HG03135 (cell line): ENCODE measurements around the gene FLRT2.

Experiments
- ATAC-seq: cut with Tn5 transposase; IDR thresholded peaks from one replicate; pipeline ENCODE4 v1.9.1; 2021; ENCODE audit warnings: mild to moderate bottlenecking, moderate library complexity; ENCODE audit not compliant: unreplicated experiment

The FLRT2 gene

DNA sequence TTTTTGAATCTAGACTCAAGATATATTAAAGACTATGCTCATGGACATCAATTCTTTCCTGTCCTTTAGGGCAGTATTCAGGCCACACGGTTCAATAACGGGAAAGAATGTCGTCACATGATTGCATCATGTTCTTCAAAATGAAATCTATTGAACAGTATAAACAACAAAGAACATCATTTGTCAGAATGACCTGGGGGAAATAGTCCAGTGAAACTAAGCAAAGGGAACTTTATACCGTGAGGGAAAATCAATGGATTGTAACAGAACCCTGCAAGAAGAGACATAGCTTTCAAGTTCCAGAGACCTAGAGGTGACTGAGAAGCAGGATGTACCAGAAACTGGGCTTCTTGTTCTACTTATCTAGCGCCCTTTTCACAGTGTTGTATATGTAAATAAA is 32.7 kb downstream of the FLRT2 start:
- no peak for ATAC-seq

GRCh38 chr14:85564841-85565527 is 35.0 kb downstream of the FLRT2 start:
- ATAC-seq, result no peak

DNA sequence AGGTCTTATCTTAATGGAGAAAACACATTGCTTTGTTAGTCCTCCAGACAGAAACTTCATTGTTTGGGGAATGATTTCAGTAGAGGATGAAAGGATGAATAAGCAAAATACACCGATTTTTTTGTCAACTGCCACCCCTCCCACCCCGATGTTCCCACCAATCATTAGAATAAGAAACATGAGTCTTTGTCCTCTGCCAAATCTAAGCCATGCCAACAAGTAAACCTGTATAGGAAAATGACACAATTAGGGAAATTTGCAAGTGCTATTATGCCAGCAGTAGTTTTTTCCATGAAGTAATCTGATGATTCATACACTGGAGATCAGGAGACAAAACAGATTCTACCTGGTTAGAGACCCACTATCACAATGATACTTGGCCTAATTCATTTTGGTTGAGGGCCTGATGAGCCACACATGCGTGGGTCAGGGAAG is 35.9 kb downstream of the FLRT2 start:
- ATAC-seq, result no peak

GRCh38 chr14:85566603-85567002 is 36.7 kb downstream of the FLRT2 start:
- no peak for ATAC-seq

- no peak for ATAC-seq
These were observed 42.1 kb downstream of the FLRT2 start for GRCh38 chr14:85572011-85572410.

DNA sequence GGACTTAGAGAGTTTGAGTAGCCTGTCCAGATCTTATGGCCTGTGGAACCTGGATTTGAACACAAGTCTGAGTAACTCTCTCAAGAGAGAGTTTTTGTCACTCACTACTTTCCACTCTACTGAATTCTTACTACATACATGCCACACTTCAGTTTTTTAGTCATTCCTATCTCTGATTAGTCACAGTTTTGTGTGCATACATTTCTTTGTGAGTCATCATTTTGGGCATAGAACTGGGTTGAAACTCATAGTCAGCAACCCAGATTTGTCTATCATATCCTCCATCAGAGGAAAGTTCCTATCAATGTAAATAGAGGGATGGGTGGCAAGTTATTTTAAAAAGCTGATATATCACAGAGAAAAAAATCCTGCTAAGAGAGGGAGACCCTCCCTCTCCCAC is 42.9 kb downstream of the FLRT2 start:
- no peak for ATAC-seq

- no peak for ATAC-seq
These were observed 43.5 kb downstream of the FLRT2 start for GRCh38 chr14:85573406-85573805.

DNA sequence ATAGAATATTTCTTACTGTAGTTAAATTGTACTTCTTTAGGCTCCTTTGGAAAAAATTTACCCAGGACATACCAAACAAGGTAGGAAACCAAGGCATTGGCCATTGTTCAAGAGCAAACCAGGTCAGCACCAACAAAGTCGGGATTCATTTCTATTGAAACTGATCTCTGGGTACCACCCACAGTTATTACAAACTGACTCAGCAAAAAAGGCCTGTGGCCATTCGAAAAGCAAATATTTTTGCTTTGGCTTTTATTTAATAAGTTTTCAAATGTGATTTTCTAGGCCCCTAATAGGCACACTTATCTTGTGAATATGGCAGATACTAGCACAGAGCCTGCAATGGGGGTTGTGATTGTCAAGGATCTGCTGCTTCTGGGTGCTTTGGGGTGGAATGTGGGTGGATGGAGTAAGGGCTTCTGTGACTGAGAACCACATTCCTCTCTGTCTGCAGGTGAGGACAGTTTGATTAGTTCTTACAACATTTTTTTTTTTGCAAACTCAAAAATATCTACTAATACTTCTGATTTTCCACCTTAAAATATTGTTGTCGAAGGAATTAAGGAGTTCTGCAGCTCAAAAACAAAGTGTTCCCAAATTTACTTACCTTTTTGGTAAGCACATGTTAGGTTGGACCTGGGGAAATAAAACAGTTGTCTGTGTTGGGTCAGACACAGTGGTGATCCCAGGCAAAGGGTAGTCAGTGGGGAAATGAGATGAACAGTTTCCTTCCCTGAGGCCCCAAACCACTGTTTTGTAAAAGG is 45.1 kb downstream of the FLRT2 start:
- ATAC-seq, result no peak

GRCh38 chr14:85575617-85575898 is 45.6 kb downstream of the FLRT2 start:
- no peak for ATAC-seq

DNA sequence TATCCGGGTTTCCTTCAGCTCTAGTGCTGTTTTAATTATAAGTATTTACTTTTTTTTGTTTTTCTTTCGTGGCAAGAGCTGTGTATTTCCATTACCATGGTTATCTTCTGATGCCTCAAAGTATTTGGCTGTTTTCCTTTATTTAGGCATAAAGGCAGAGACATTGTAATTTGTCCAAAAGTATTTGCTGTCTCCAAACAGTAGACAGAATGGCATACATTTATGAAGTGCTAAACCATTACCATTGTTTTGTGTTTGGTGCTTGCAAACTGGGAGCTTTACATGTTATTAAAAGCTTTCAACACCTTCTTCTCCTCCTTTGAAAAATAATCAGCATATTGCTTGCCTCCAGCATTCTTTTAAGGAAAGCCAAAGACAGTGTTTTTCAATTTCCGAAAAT is 46.3 kb downstream of the FLRT2 start:
- ATAC-seq, result no peak

DNA sequence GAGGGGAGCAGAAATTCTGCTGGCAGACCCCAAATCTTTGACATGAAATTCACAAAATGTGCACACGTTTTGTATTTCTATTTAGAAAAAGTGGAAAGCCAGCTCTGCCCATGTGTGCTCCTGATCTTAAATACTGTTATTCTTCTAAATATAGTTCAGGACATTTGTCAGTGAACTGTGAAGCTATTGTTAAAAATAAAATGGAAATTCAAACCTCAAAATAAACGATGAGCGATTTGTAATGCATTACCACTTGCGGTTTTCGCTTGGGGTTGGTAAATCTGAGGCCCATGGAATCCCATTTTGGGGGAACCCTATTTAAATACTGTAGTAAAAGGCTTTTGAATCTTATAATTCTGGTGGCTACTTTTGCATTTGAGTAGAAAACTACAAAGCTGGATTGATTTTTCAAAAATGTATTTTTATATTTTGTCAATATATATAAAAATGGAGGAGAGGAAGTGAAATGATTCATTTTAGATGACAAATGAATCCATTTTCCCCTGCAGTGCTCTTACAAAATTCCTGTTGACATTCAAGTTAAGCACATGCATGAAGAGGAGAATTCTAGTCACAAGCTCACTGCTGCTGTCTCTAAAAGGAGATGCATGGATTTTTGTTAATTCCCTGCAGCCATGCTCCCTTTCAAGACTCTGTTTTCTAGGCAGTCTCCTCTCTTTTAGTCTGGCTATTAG is 47.1 kb downstream of the FLRT2 start:
- no peak for ATAC-seq

DNA sequence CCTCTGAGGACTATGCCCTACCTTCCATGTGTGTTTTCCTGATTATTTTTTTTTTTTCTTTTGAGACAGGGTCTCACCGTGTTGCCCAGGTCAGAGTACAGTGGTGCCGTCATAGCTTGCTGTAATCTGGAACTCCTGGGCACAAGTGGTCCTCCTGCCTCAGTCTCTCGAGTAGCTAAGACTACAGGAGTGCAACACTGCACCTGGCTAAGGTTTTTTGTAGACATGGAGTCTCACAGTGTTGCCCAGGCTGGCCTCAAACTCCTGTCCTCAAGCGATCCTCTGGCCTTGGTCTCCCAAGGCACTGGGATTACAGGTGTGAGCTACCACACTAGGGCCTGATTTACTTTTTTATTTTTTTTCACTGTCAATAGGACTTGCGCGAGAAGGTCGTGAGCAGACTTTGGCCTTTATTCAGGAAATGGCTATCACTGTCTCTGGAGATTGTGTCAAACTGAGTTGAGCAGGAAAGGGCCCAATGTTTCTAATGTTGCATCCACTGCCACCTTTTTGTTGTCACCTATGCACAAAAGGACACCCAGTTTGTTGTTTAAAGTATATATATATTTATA is 47.7 kb downstream of the FLRT2 start:
- no peak for ATAC-seq

DNA sequence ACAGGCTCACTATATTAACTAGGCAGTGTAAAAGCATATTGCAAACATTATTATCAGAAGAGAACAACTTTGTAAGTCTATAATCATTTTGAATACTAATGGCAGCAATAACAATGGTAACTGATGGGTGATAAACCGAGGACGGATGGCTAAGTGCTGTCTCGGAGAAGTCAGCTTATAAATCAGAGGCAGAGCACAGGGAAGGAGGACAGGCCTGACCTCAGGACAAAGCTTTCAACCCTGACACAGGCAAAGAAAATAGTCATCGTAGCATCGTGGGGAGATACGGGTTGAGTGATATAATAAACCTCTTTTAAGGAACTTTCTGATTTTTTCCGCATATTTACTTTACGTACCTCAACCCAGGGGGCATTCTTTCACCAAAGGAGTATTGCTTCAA is 48.4 kb downstream of the FLRT2 start:
- ATAC-seq, result no peak

DNA sequence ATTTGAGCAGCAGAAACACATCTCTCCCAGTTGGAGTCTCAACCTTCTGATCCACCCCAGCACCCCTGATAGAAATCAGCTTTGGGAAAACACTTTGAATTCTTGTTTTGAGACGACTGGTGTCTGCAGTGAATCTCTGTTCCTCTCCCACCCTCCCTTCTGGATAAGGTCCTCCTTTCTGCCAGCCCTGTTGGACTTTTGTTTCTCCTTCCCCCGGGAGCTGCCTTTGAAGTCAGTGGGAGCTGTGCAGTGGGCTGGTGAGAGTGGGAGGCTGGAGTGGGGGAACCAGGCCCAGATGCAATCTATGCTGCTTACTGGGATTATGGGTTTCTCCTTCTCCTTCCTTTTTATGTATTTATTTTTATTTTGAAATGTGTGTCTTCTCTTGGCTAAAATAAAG is 49.0 kb downstream of the FLRT2 start:
- ATAC-seq, result no peak

DNA sequence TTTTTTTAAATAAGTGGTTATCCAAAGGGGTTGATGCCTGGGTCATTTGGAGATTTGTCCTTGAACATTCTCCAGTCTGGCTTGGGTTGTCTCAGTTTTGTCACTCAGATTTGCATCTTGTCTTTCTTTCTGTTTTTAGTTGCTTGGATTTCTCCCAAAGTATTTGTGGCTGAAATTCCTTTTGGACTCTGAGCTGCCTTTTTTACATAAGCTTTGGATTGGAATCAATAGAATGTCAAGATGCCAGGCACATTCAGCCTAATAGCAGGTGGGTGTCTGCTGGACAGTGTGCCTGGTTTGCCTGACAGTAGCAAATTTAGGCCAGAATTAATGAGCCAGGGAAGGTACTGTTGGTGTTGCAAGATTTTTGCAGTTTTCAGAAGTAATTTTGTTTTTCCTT is 50.0 kb downstream of the FLRT2 start:
- ATAC-seq, result no peak

DNA sequence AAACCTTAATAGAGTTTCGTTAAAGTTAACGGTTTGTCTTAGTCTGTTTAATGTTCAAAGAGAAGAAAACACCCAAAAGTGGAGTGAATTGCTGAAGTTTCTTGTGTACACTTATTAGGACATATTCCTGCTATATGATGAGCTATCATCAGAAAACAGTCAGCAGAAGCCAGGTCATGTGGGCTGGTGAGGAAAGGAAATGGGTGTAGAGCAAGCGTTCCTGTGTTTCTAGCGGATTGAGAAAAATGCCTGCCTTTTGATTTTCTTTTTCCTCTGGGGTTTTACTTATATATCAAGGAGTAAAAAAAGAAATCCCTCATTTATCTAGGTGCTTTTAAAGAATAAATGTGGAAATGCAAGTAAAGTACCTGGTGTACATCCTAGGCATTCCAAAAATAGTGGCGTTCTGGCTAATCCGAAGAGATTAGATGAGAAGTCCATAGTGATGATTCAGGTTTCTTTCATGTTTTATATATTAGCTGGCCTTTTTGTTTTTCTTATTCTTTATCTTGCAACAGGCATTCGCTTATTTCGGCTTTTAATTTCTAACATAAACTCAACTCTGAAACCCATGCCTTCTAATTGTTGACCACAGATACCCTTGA is 50.7 kb downstream of the FLRT2 start:
- no peak for ATAC-seq

GRCh38 chr14:85581691-85582090 is 51.7 kb downstream of the FLRT2 start:
- ATAC-seq, result no peak

DNA sequence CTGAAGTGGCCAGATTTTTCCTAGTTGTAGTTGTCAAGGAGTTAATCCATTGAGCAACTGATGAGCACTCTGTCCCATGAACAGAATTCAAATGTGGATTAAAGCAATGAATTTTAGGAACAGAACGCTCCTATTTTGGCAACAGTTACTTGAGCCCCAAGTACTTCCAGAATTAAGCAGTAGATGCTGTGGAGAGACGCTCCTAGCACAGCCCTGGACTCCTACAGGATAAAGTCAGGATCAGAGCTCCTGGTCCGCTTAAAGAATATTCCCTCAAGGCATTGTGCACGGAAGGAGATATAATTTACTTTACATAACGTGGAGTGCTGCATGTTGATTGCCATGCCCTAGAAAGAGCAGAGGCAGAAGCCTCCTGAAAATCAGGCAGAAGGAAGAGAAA is 53.4 kb downstream of the FLRT2 start:
- no peak for ATAC-seq

GRCh38 chr14:85584481-85584880 is 54.5 kb downstream of the FLRT2 start:
- ATAC-seq, result no peak

DNA sequence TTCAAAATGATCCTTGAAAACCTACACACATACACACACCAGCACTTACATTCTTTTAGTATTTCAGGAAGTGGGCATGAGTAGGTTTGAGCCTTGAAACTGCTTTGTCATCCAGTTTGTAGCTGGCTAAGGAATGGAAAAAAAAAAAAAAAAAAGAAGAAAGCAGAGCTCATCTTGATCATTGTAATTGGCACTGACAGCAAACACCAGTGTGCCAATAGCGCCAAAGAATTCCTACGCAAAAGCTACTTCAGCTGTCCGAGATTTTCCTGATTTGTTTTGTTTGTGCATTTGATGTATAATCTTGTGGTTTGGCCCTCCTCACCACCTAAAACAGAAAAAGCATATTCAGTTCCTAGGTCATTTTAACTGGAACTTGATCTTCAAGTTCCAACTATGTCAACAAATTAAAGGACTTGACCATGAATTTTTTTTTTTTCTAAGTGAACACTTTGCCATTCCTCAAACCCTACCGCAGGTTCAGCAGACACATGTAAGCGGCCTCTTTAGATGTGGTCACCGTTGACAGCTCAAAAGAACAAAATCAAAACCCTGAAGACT is 57.3 kb downstream of the FLRT2 start:
- no peak for ATAC-seq

DNA sequence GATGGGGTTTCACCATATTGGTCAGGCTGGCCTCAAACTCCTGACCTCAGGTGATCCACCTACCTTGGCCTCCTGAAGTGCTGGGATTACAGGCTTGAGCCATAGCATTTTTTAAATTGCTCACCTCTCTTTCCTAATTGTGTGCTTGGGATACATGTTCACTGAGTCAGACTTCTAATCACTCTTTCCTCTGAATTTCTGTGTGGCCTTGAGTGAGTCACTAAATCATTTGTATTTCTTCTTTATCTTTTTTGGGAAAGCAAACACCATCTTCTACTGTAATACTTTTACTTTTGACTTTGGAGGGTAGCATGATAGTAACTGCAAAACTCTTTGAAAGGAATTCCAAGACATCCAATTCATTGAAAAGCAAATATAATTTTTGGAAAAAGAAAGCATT is 60.8 kb downstream of the FLRT2 start:
- no peak for ATAC-seq
